DLD1 (cell line): Measurements from ENCODE around the gene DRAM1.

Source experiments
- in situ Hi-C: cut with HindIII; loops from 2 replicates; pipeline ENCODE4 v1.10.0; 2017; ENCODE audit warnings: low sequenced_read_pairs

DRAM1 gene

DNA sequence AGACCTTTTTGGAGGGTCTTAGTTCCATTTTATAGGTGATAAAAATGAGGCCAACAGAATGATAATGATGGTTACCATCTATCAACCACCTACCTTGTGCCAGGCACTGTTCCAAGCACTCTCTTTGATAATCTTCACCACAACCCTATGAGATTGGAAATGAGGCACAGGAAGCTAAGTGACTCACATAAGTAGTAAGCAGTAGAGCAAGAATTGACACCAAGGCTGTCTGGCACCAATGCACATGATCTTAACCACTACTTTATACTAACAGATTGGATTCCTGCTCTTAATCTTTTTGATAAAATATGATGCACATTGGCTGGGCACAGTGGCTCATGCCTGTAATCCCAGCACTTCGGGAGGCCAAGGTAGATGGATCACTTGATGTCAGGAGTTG, 91.4 kb downstream of the DRAM1 start:
- in situ Hi-C loops, result no loop called here
